Stimulated activated CD8-positive, alpha-beta memory T cell treated with anti-CD3 and anti-CD28 coated beads, Interleukin-2, amount 100 ng/mL, for 48 hours (primary cell): Measurements from ENCODE around the gene ACAP3.
"Not testable (repeated sequence)": the region's sequence is repeated elsewhere in the genome, so short reads cannot be mapped to it uniquely, and the experiment has no call there.

ENCODE experiments used
- DNase-seq, 2 donors: peaks; one replicate each; pipeline ENCODE4 v3.0.0-alpha.2; 2020; ENCODE audit warnings: low read depth in 2 of 2

ACAP3 gene

GRCh38 chr1:1264868-1265272 lies 42.9 kb downstream of the ACAP3 start:
- DNase-seq: no peak

GRCh38 chr1:1264026-1264425 lies 43.7 kb downstream of the ACAP3 start:
- no peak for DNase-seq

DNA sequence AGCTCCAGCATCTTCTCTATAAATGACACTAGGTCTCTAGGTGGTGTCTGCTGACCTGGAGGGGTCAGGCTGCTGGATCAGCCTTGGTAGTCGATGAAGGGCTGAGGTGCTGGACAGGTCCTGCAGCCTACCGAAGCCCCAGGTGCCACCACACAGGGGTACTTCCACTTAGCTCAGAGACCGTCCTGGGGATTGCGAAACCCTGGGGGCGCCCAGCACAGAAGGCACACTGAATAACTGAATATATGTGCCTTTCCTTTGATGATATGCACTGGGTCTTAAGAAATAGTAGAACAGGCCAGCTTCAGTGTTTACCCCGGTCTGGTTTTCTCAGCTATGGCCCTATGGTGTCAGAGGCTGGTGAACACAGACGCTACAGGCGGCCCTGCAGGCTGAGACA lies 45.0 kb downstream of the ACAP3 start:
- DNase-seq: no peak

GRCh38 chr1:1262071-1262470 lies 45.7 kb downstream of the ACAP3 start:
- DNase-seq: no peak

DNA sequence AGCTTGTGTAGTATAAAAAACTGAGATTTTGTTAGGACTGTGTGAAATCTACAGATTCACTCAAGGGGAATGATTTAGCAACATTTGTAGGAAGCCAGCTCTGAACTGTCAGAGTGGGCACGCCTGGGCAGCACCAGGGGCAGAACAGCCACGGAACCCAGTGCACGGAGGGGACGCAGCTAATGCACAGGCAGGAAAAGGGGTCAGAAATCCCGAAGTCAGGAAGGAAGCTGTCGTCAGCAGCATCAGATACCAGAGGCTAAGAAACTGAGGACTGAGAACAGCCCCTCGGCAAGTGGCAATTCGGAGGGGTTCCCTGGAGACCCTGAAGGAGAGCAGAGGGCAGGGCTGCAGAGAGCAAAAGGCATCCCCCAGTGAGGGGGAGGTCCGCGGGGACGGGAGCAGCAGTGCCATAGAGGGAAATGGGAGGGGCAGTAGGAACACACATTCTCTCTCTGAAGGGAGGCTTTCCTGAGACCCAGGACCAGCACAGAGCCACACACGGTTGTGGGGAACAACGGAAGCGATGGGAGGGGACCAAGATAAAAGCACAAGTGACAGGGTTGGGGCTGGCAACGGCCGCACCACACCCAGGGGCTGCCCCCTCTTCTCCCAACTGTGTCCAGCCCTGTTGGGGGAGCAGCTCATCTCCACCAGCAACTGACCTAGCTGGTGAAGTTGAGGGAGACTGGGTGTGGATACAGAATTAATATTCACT lies 46.7 kb downstream of the ACAP3 start:
- DNase-seq: no peak

GRCh38 chr1:1259951-1260600 lies 47.7 kb downstream of the ACAP3 start:
- DNase-seq: no peak

DNA sequence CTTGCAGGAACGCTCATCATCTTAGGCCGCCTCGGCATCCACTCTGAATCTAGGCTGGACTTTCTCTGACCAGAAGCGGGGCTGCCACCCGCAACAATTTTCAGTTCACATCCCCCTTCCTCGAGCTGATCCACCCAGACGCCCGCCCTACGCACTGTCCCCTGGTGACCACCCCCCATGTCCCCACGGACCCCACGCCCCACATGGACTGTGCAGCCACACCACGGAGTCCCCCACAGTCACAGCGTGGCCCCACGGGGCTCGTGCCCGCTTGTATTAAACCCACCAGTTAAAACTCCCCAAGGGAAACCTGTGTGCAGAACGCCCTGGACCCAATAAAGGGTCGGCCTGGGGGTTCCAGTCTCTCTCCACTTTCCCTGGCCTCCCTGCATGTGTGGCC lies 48.2 kb downstream of the ACAP3 start:
- no peak for DNase-seq

- DNase-seq: no peak
These were observed 48.6 kb downstream of the ACAP3 start for GRCh38 chr1:1259119-1259488.

DNA sequence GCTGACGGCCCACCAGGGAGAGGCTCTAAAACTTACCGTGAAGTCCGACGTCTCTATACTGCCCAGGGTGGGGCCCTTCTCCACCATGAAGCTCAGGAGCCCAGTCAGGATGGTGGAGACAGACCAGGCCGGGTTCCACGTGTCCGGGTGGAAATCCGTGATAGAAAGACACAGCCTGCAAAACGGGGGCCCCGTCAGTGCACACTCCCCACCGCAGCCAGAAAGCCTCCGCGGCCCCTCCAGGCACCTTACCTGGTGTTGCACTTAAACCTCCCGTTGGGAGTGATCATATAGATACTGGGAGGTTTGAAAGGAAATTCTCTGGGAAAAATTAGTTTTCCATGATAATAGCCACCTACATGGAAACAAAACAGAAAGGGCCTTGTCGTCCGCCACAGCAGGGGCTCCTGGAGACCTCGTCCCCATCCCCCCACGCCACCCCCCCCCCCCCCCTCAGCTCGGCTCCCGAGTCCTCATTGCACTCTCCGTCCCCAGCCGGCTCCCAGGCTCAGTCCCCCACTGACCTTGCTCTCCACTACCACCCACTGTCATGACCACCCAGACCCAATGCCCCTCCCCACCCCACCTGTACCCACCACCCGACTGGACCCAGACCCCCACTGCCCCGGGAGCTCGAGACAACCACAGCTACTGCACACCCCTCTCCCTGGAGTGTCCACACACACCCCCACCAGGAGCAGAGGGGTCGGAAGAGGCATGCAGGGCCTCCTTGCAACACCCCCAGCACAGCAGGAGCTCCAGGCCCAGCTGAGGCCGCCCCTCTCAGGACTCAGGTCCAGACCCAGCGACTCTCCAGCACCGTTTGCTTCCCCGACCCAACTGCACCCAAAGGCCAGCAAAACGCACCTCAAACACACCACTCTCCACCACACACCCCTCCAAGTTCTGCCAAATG lies 50.5 kb downstream of the ACAP3 start:
- no peak for DNase-seq

DNA sequence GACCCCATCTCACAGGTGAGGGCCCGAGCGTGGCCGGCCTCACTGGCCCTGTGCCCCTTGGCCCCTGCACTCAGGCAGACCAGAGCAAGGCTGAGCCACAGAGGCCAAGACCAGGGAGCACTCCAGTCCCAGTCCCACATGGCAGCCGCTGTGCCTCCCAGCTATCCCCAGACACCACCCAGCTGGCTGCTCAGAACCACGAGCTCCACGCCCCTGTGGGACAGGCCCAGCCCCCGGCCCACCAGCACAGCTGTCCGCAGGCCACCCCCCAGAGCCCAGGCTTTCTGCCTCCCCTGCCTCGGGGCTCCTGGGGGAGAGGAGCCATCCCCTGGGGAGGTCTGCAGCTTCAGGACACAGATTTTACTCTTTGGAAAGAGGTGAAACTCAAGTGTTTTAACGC lies 52.1 kb downstream of the ACAP3 start:
- no peak for DNase-seq

DNA sequence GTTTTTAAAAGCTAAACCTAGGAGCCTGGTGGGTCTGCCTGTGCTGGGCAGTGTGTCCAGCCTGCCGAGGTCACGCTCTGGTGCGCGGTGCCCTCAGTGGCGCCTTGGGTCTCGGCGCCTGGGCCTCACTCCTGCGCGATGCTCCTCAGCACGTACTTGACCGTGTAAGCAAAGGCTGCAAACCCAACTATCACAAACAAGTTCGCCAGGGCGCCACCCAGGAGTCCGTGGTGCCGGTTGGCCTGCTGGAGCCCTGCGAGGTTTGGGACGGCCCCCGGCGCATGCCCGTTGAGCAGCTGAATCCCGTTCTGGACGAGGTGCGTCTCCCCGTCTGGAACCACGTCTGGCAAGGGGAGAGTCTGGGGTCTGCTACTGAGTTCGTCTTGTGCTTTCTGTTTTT lies 52.7 kb downstream of the ACAP3 start:
- DNase-seq: no peak

DNA sequence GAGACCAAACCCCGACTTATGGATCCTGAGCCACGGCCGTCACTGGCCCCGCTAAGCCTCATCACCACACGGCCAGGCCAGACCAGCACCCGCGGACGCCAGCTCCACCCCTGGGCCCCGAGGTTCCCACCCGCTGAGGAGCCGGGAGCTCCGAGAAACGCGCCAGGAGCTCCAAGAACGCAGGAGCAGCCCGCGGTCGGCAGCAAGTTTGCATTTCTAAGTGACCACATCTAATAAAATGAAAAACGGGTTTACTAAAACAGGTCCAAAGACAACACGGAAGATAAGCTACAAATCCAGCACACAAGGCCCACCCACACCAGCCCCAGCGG lies 53.1 kb downstream of the ACAP3 start:
- no peak for DNase-seq

DNA sequence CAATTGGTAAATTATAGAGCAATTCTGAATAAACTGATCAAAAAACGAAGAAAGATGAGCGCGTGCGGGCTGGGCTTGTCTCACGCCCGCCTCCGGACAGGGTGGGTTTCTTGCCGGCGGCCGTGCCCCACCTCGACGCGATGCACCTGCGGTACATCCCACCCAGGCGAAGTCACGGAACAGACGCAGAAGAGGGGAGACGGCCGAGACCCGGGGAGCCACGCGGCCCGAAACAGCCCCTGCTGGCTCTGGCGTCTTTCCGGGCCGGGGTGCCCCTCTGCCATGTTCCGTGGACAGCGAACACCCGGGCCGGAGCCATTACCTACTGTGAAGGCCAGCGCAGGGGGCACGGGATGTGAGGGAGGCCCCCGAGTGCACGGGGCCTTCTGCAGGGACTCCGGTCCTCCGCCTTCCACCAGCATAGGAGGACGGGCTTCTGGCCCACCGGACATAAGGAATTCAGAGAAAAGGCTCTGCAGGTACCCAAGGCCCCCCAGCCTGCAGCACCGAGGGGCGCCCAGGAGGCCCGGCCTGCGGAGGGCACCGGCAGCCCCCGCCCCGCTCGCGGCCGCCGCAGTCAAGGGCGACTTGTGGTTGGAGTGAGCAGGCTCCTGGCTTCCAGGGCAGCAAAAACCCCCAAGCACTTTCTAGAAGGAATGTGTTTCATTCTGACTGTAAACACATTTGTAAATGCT lies 53.6 kb downstream of the ACAP3 start:
- no peak for DNase-seq

DNA sequence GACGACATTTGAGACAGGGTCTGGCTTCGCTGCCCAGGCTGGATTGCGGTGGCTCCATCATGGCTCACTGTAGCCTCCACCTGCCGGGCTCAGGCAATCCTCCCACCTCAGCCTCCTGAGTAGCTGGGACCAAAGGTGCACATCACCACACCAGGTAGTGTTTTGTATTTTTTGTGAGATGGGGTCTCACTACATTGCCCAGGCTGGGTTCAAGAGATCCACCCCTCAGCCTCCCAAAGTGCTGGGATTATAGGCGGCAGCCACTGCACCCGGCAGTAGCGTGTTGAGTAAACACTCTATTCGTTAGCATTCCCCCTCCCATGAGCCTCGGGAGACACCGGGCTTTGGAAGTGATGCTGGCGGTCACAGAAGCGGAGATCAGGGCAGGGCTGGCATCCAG lies 54.4 kb downstream of the ACAP3 start:
- no peak for DNase-seq

- peak; percentile 37 to 56 for DNase-seq
These were observed 56.9 kb downstream of the ACAP3 start for GRCh38 chr1:1250786-1251284.

GRCh38 chr1:1248009-1248913 lies 59.5 kb downstream of the ACAP3 start:
- not testable (repeated sequence) for DNase-seq

DNA sequence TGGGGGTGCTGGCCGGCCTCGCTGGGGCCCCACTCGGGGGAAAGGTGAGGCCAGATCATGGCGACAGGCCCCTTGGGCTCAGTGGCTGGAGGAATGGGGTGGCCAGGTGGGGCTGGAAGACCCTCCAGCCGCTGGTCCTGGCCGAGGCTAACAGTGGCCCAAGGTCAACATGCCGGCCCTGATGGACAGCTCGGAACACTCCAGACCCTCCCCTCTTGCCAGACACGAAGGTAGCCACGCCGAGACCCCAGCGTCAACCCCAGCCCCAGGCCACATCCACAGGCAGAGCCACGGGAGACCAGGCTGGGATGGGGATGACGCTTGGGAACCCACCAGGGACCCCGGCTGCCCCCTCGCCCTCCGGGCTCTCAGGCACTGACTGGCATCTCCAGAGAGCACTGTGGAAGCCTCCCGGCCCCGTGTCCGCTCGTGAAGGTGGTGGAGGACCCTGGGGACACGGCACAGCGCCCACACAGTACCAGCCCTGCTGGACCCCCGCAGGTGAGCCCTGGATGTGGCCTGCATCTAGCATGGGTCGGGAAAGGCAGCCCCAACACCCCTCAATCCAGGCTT lies 60.3 kb downstream of the ACAP3 start:
- no peak for DNase-seq

- DNase-seq: no peak
These were observed 61.0 kb downstream of the ACAP3 start, which contains the start of gene C1QTNF12 for GRCh38 chr1:1246577-1247340. TSS of gene C1QTNF12 (minus strand) at chr1:1246722. CDS start at chr1:1246690, 32 bp downstream.

GRCh38 chr1:1245817-1246576 lies 61.7 kb downstream of the ACAP3 start:
- DNase-seq: no peak
